Hematopoietic multipotent progenitor cell treated with erythropoietin and hydrocortisone succinate and interleukin-3 and kit ligand, for 15 days (in vitro differentiated cells): ENCODE data around the gene RAPH1.
A peak's percentile ranks its signal among the peaks of the same experiment; 100 is the strongest.
"Not testable (repeated sequence)": the region's sequence is repeated elsewhere in the genome, so short reads cannot be mapped to it uniquely, and the experiment has no call there.

Source experiments
- DNase-seq: peaks from one replicate; pipeline ENCODE4 v3.0.0-alpha.2; 2015; ENCODE audit warnings: low spot score

Gene RAPH1

GRCh38 chr2:203431391-203432185, 103.5 kb downstream of the RAPH1 start:
- no peak for DNase-seq

GRCh38 chr2:203429643-203430042, 105.5 kb downstream of the RAPH1 start:
- not testable (repeated sequence) for DNase-seq

- DNase-seq, result no peak
Observed at GRCh38 chr2:203427061-203427460, 108.0 kb downstream of the RAPH1 start.

- DNase-seq, result no peak
Observed at GRCh38 chr2:203418271-203418670, 116.8 kb downstream of the RAPH1 start.

GRCh38 chr2:203413796-203414195, 121.3 kb downstream of the RAPH1 start:
- no peak for DNase-seq

GRCh38 chr2:203412546-203413331, 122.4 kb downstream of the RAPH1 start:
- DNase-seq, result no peak

- DNase-seq, result no peak
Observed at GRCh38 chr2:203407496-203407895, 127.6 kb downstream of the RAPH1 start.

- no peak for DNase-seq
Observed at GRCh38 chr2:203404996-203405395, 130.1 kb downstream of the RAPH1 start.

GRCh38 chr2:203400805-203401585, 134.1 kb downstream of the RAPH1 start:
- DNase-seq, result no peak

- no peak for DNase-seq
Observed at GRCh38 chr2:203399031-203399430, 136.1 kb downstream of the RAPH1 start.

- no peak for DNase-seq
Observed at GRCh38 chr2:203396667-203397066, 138.4 kb downstream of the RAPH1 start.

GRCh38 chr2:203395858-203396257, 139.2 kb downstream of the RAPH1 start:
- no peak for DNase-seq

GRCh38 chr2:203394519-203395227, 140.4 kb downstream of the RAPH1 start:
- DNase-seq, result peak; percentile 53

- DNase-seq, result not testable (repeated sequence)
Observed at GRCh38 chr2:203388153-203388552, 146.9 kb downstream of the RAPH1 start.

GRCh38 chr2:203383038-203383437, 152.1 kb downstream of the RAPH1 start:
- DNase-seq, result no peak

GRCh38 chr2:203379156-203379555, 155.9 kb downstream of the RAPH1 start:
- no peak for DNase-seq

GRCh38 chr2:203376173-203376572, 158.9 kb downstream of the RAPH1 start:
- no peak for DNase-seq

- not testable (repeated sequence) for DNase-seq
Observed at GRCh38 chr2:203372706-203373105, 162.4 kb downstream of the RAPH1 start.

- peak; percentile 27 for DNase-seq
Observed at GRCh38 chr2:203366639-203367466, 168.2 kb downstream of the RAPH1 start.

GRCh38 chr2:203361922-203362321, 173.2 kb downstream of the RAPH1 start:
- no peak for DNase-seq

- DNase-seq, result no peak
Observed at GRCh38 chr2:203361495-203361894, 173.6 kb downstream of the RAPH1 start.
